DND-41 (cell line): ENCODE data around the gene DIAPH3.

Source experiments
- ATAC-seq: fragments of 200-7000 bp; cut with Tn5 transposase; 3 replicates; pipeline ENCODE4 v1.9.1; 2021; ENCODE audit warnings: low read depth; ENCODE audit not compliant: insufficient read depth
- DNase-seq: peaks from one replicate; pipeline ENCODE4 v3.0.0-alpha.2; 2020
- H2AFZ ChIP-seq: 2 replicates; pipeline ENCODE4 v1.6.0; 2012; ENCODE audit warnings: low read depth, low read length
- H3K27ac ChIP-seq: 2 replicates; pipeline ENCODE4 v1.5.1; 2012; ENCODE audit warnings: low read length, inconsistent platforms
- H3K27me3 ChIP-seq: fragments of 200-600 bp; sonication (generic); 2 replicates; pipeline ENCODE4 v1.6.0; 2012; ENCODE audit warnings: low read length, mild to moderate bottlenecking, inconsistent platforms; ENCODE audit not compliant: insufficient read depth, poor library complexity
- H3K36me3 ChIP-seq: 2 replicates; pipeline ENCODE4 v1.5.1; 2012; ENCODE audit warnings: low read length, inconsistent platforms; ENCODE audit not compliant: insufficient read depth
- H3K4me1 ChIP-seq: 2 replicates; pipeline ENCODE4 v1.5.1; 2012; ENCODE audit warnings: mild to moderate bottlenecking, low read length; ENCODE audit not compliant: insufficient read depth
- H3K4me2 ChIP-seq: 2 replicates; pipeline ENCODE4 v1.6.0; 2012; ENCODE audit warnings: mild to moderate bottlenecking, moderate library complexity, low read length, inconsistent platforms; ENCODE audit not compliant: insufficient read depth
- H3K4me3 ChIP-seq, 2 experiments: fragments of 200-600 bp in 1 of 2; shearing (Covaris generic) in 1 of 2; 2 replicates each; pipeline ENCODE4 v1.5.1; 2012 to 2016; ENCODE audit warnings: inconsistent platforms in 2 of 2, low read length in 2 of 2, mild to moderate bottlenecking in 2 of 2, low read depth in 1 of 2, moderate library complexity in 1 of 2
- H3K79me2 ChIP-seq: 2 replicates; pipeline ENCODE4 v1.6.0; 2012; ENCODE audit warnings: low read length, inconsistent platforms; ENCODE audit not compliant: insufficient read depth
- H3K9ac ChIP-seq: 2 replicates; pipeline ENCODE4 v1.6.0; 2012; ENCODE audit warnings: low read depth, mild to moderate bottlenecking, inconsistent platforms, low read length, moderate library complexity
- H3K9me3 ChIP-seq: 2 replicates; pipeline ENCODE4 v1.5.1; 2012; ENCODE audit warnings: low read length, moderate library complexity, mild to moderate bottlenecking, inconsistent platforms; ENCODE audit not compliant: insufficient read depth, severe bottlenecking
- H4K20me1 ChIP-seq: 2 replicates; pipeline ENCODE4 v1.6.0; 2012; ENCODE audit warnings: low read length; ENCODE audit not compliant: insufficient read depth
- CTCF ChIP-seq: IDR thresholded peaks from 2 replicates; pipeline ENCODE4 v1.5.1; 2012; ENCODE audit warnings: borderline replicate concordance, low read length, moderate library complexity, mild to moderate bottlenecking; ENCODE audit not compliant: poor library complexity, severe bottlenecking; ENCODE audit errors: extremely low read depth
- EZH2 ChIP-seq: IDR thresholded peaks from 3 replicates; pipeline ENCODE4 v1.6.1; 2012; ENCODE audit warnings: borderline replicate concordance, low read depth, mild to moderate bottlenecking, moderate library complexity, low read length, inconsistent platforms; ENCODE audit not compliant: severe bottlenecking

DIAPH3 gene

GRCh38 chr13:59733744-59734143 is 430.0 kb downstream of the DIAPH3 start:
- no peak overlapping the region for H2AFZ ChIP-seq

GRCh38 chr13:59730026-59730425 is 433.7 kb downstream of the DIAPH3 start:
- no peak overlapping the region for H3K27ac ChIP-seq
- H3K27me3 ChIP-seq: no peaks in the 10 kb centered on the region
- no peak overlapping the region for H3K4me3 ChIP-seq
- H3K4me1 ChIP-seq: no peaks in the 10 kb centered on the region
- H2AFZ ChIP-seq: no peak overlapping the region
- H3K36me3 ChIP-seq: no peaks in the 10 kb centered on the region
- no peak overlapping the region for H3K4me2 ChIP-seq
- no peak for DNase-seq
- ATAC-seq: no peak
- H3K9me3 ChIP-seq: no peaks in the 10 kb centered on the region
- H4K20me1 ChIP-seq: no peaks in the 10 kb centered on the region
- H3K79me2 ChIP-seq: no peaks in the 10 kb centered on the region
- TF ChIP-seq EZH2: no peak
- no peak for TF ChIP-seq CTCF
- H3K9ac ChIP-seq: no peak overlapping the region

More at GRCh38 chr13:59733744-59734143, 430.0 kb downstream of the DIAPH3 start:
- no peaks in the 10 kb centered on the region for H3K79me2 ChIP-seq
- H3K27me3 ChIP-seq: no peaks in the 10 kb centered on the region
- H3K9me3 ChIP-seq: no peaks in the 10 kb centered on the region
- H3K9ac ChIP-seq: no peak overlapping the region
- no peaks in the 10 kb centered on the region for H3K4me1 ChIP-seq
- TF ChIP-seq CTCF (no peak), EZH2 (no peak)
- H3K4me2 ChIP-seq: no peak overlapping the region
- no peaks in the 10 kb centered on the region for H3K36me3 ChIP-seq
- no peak overlapping the region for H3K4me3 ChIP-seq
- no peaks in the 10 kb centered on the region for H4K20me1 ChIP-seq
- H3K27ac ChIP-seq: no peak overlapping the region
- ATAC-seq (no peak), DNase-seq (no peak)

- TF ChIP-seq EZH2 (no peak), CTCF (no peak)
- Histone ChIP-seq H3K4me1 (no peaks in the 10 kb centered on the region), H3K4me3 (no peak overlapping the region), H3K9me3 (no peaks in the 10 kb centered on the region), H3K27ac (no peak overlapping the region), H4K20me1 (no peaks in the 10 kb centered on the region), H3K79me2 (no peaks in the 10 kb centered on the region), H3K4me2 (no peak overlapping the region), H3K9ac (no peak overlapping the region), H3K27me3 (no peaks in the 10 kb centered on the region), H3K36me3 (no peaks in the 10 kb centered on the region), H2AFZ (no peak overlapping the region)
- ATAC-seq: no peak; the same call in 2 of the 3 replicates
- DNase-seq: no peak
Observed at GRCh38 chr13:59728896-59729545, 434.7 kb downstream of the DIAPH3 start.
